GM12878 (cell line): ENCODE measurements around the gene DDX21. TPM values are rescaled to one million over a fixed set of nuclear protein-coding genes. Genes with fewer than 3 reads are reported as not detected.
"Not testable (repeated sequence)": the region's sequence is repeated elsewhere in the genome, so short reads cannot be mapped to it uniquely, and the experiment has no call there.

ENCODE experiments used
- ATAC-seq: fragments of 200-7000 bp; cut with Tn5 transposase; 3 replicates; pipeline ENCODE4 v1.9.1; 2020; ENCODE audit warnings: mild to moderate bottlenecking, moderate library complexity
- BruUV-seq: library from RNA; stranded (reverse); fragments of 400-500 nt; replicated peaks from 2 replicates; lab custom pipeline; 2021; lab: Mats Ljungman, UMichigan
- CTCF ChIA-PET: fragments of 300-600 bp; sonication (Branson Sonifier 250); formaldehyde crosslinking; extraction: SDS; loops from one replicate; lab custom pipeline; 2021; ENCODE audit warnings: inconsistent platforms; lab: Yijun Ruan, JAX
- POLR2A ChIA-PET: fragments of 350-600 bp; formaldehyde crosslinking; extraction: SDS; loops from one replicate; lab custom pipeline; 2021; ENCODE audit warnings: inconsistent platforms; lab: Charles Lee
- RAD21 ChIA-PET: fragments of 300-600 bp; sonication (Branson Sonifier 250); formaldehyde crosslinking; loops from one replicate; lab custom pipeline; 2023; ENCODE audit warnings: antibody characterized with exemption; ENCODE audit not compliant: unreplicated experiment; lab: Charles Lee
- SMC1A ChIA-PET: fragments of 300-600 bp; sonication (Branson Sonifier 250); formaldehyde crosslinking; loops from one replicate; lab custom pipeline; 2023; ENCODE audit not compliant: unreplicated experiment, uncharacterized antibody; lab: Charles Lee
- DNase-seq: peaks from one replicate; pipeline ENCODE4 v3.0.0-alpha.2; 2011; ENCODE audit warnings: low read depth, low spot score
- FAIRE-seq: peaks from 3 replicates; lab custom pipeline; 2011; peaks lifted over from hg19 to GRCh38; lab: Jason Lieb, UNC
- H2AFZ ChIP-seq: 2 replicates; pipeline ENCODE4 v1.6.0; 2011; ENCODE audit warnings: low read depth, low read length, control low read depth; ENCODE audit not compliant: control insufficient read depth
- H3K27ac ChIP-seq: 2 replicates; pipeline ENCODE4 v1.5.1; 2011; ENCODE audit warnings: control low read depth; ENCODE audit not compliant: control insufficient read depth, insufficient read depth
- H3K27me3 ChIP-seq, 2 experiments: replicated peaks in 1 of 2; 2 replicates each; pipeline versions ENCODE4 v1.6.0 to v1.6.1; 2011; ENCODE audit warnings: low read length in 1 of 2; ENCODE audit not compliant: control insufficient read depth in 2 of 2, insufficient read depth in 2 of 2
- H3K36me3 ChIP-seq, 2 experiments: 2 replicates each; pipeline ENCODE4 v1.5.1; 2011; ENCODE audit warnings: low read length in 1 of 2; ENCODE audit not compliant: control insufficient read depth in 2 of 2, insufficient read depth in 2 of 2
- H3K4me1 ChIP-seq: 2 replicates; pipeline ENCODE4 v1.6.1; 2011; ENCODE audit warnings: mild to moderate bottlenecking, low read length, moderate library complexity, mixed read lengths; ENCODE audit not compliant: control insufficient read depth, insufficient read depth
- H3K4me2 ChIP-seq: 2 replicates; pipeline ENCODE4 v1.6.0; 2011; ENCODE audit warnings: control low read depth; ENCODE audit not compliant: control insufficient read depth, insufficient read depth
- H3K4me3 ChIP-seq: fragments of 200-600 bp; sonication (generic); 2 replicates; pipeline ENCODE4 v1.5.1; 2016
- H3K79me2 ChIP-seq: 2 replicates; pipeline ENCODE4 v1.6.0; 2011; ENCODE audit warnings: low read length; ENCODE audit not compliant: control insufficient read depth, insufficient read depth
- H3K9ac ChIP-seq: 2 replicates; pipeline ENCODE4 v1.8.0; 2011; ENCODE audit warnings: low read length, control low read depth, mixed read lengths; ENCODE audit not compliant: control insufficient read depth, insufficient read depth
- H3K9me3 ChIP-seq: replicated peaks from 3 replicates; pipeline ENCODE4 v1.5.1; 2011; ENCODE audit warnings: mild to moderate bottlenecking, low read length; ENCODE audit not compliant: control insufficient read depth, insufficient read depth
- H4K20me1 ChIP-seq: 2 replicates; pipeline ENCODE4 v1.6.0; 2011; ENCODE audit not compliant: control insufficient read depth, insufficient read depth
- CHD1 ChIP-seq: IDR thresholded peaks from 2 replicates; pipeline ENCODE4 v1.6.1; 2012; ENCODE audit warnings: low read depth, low read length, improper control_type of control experiment
- CREB1 ChIP-seq: IDR thresholded peaks from 2 replicates; pipeline ENCODE4 v1.6.1; 2012; ENCODE audit warnings: low read depth, mild to moderate bottlenecking, inconsistent platforms
- EGR1 ChIP-seq, 2 experiments: IDR thresholded peaks; 1 replicate in 1 of 2; 2 replicates in 1 of 2; pipeline ENCODE4 v1.6.1; 2011 to 2012; ENCODE audit warnings: low read depth in 2 of 2, low read length in 2 of 2, borderline replicate concordance in 1 of 2, mild to moderate bottlenecking in 1 of 2, moderate library complexity in 1 of 2
- GATAD2B ChIP-seq: fragments of 450-650 bp; conservative IDR thresholded peaks from 2 replicates; pipeline ENCODE4 v1.6.1; 2017; ENCODE audit warnings: low read depth, mild to moderate bottlenecking, moderate library complexity
- HDGF ChIP-seq: fragments of 450-650 bp; IDR thresholded peaks from 2 replicates; pipeline ENCODE4 v1.6.1; 2016; ENCODE audit warnings: antibody characterized with exemption
- KDM1A ChIP-seq: fragments of 200-600 bp; sonication (generic); IDR thresholded peaks from 2 replicates; pipeline ENCODE4 v1.6.1; 2016; ENCODE audit warnings: borderline replicate concordance
- NFIC ChIP-seq: IDR thresholded peaks from 2 replicates; pipeline ENCODE4 v1.6.1; 2012; ENCODE audit warnings: low read depth, mild to moderate bottlenecking, inconsistent platforms, low read length, moderate library complexity
- RB1 ChIP-seq: fragments of 450-650 bp; formaldehyde crosslinking; IDR thresholded peaks from 2 replicates; pipeline ENCODE4 v1.6.1; 2017; ENCODE audit warnings: mild to moderate bottlenecking, borderline replicate concordance
- SIN3A ChIP-seq: IDR thresholded peaks from 2 replicates; pipeline ENCODE4 v1.6.1; 2012; ENCODE audit warnings: low read depth, low read length, improper control_type of control experiment
- SREBF1 ChIP-seq: IDR thresholded peaks from 2 replicates; pipeline ENCODE4 v1.6.1; 2012; ENCODE audit warnings: mild to moderate bottlenecking, low read length
- SUZ12 ChIP-seq: fragments of 200-600 bp; sonication (generic); IDR thresholded peaks from one replicate; pipeline ENCODE4 v1.6.1; 2018; ENCODE audit warnings: antibody characterized with exemption, mild to moderate bottlenecking; ENCODE audit not compliant: unreplicated experiment
- ZNF207 ChIP-seq: fragments of 450-650 bp; IDR thresholded peaks from 2 replicates; pipeline ENCODE4 v1.6.1; 2014; ENCODE audit warnings: antibody characterized with exemption, mild to moderate bottlenecking, borderline replicate concordance
- ZNF274 ChIP-seq: IDR thresholded peaks from one replicate; pipeline ENCODE4 v1.8.0; 2011; ENCODE audit not compliant: insufficient read length, insufficient read depth
- ZNF384 ChIP-seq: IDR thresholded peaks from 2 replicates; pipeline ENCODE4 v1.6.1; 2012; ENCODE audit warnings: low read depth, mild to moderate bottlenecking, low read length, improper control_type of control experiment, borderline replicate concordance
- ZNF622 ChIP-seq: fragments of 450-650 bp; IDR thresholded peaks from 2 replicates; pipeline ENCODE4 v1.6.1; 2017; ENCODE audit warnings: mild to moderate bottlenecking, inconsistent platforms
- WGBS: methylation state at CpG from one replicate; pipeline ENCODE4 v1.1.6; 2016; ENCODE audit warnings: low lambda C conversion rate; ENCODE audit not compliant: insufficient replicate concordance, insufficient coverage; ENCODE audit errors: missing lambda C conversion rate; 5-methylcytosine and 5-hydroxymethylcytosine counted together
- in situ Hi-C: fragments of 300-500 bp; cut with MboI; formaldehyde crosslinking; loops from 9 replicates; pipeline ENCODE4 v1.14.3; 2018; ENCODE audit warnings: mixed read lengths
- intact Hi-C: fragments of 100-400 bp; cut with micrococcal nuclease; formaldehyde crosslinking; loops from one replicate; pipeline ENCODE4 v1.14.2; 2022; ENCODE audit not compliant: unreplicated experiment
- polyA plus RNA-seq, 11 experiments: library from polyadenylated mRNA; depleted of rRNA in 4 of 11; unstranded in 6 of 11; stranded (reverse) in 5 of 11; fragments of >200 nt; fragmentation: Nextera tagmentation in 4 of 11; fragmentation: Illumina TruSeq in 1 of 11; extraction: Ambion mirVana in 4 of 11; extraction: Trizol in 1 of 11; gene quantifications; 1 replicate in 1 of 11; 2 replicates in 10 of 11; pipeline versions ENCODE4 v1.2.1 to v1.2.3, GENCODE V29; 2011 to 2016; ENCODE audit warnings: inconsistent platforms in 2 of 11, missing spikeins in 2 of 11, low read depth in 1 of 11
- total RNA-seq, 4 experiments: library from RNA; depleted of rRNA in 3 of 4; stranded (reverse); fragments of >200 nt in 3 of 4; fragmentation: Illumina TruSeq in 1 of 4; extraction: Trizol in 1 of 4; gene quantifications; 2 replicates each; pipeline versions ENCODE4 v1.2.1 to v1.2.3, GENCODE V29; 2013 to 2021
- TF ChIP-seq, protein P1 (sequence below): fragments of 450-650 bp; IDR thresholded peaks from 2 replicates; pipeline ENCODE4 v1.6.1; 2016; ENCODE audit warnings: mild to moderate bottlenecking, moderate library complexity, borderline replicate concordance

Gene DDX21
- total and polyA plus RNA-seq, 10 of the 15 experiments (the other 5 are each of a cell fraction or from before 2014, with no cell fraction given) = 41.1 to 182 (median 116) TPM

DNA sequence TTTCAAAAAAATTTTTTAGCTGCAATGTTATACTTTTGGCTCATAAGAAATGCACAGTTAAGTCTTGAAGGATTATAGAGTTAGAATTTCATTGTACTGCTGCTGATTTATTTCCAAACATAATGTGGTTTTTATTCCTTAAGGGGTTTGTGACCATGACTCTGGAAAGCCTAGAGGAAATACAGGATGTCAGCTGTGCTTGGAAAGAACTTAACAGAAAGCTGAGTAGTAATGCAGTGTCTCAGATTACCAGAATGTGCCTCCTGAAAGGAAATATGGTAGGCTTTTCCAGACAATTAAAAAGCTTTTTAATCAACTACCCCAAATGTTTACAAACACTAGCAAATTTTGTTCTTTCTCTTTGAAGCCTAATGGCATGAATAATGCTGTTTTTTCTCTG is 15.1 kb upstream of the DDX21 start:
- CTCF ChIA-PET = interaction anchor here (1.3 to 3.5 kb wide), 2 partner anchors 15 to 16 kb away, joined by 3 to 14 read pairs; partner anchors contain the start of gene DDX21
- H3K9ac ChIP-seq, H3K4me3 ChIP-seq, H3K36me3 ChIP-seq, H3K9me3 ChIP-seq, H4K20me1 ChIP-seq, DNase-seq, ATAC-seq, H3K4me2 ChIP-seq, H3K79me2 ChIP-seq, intact Hi-C loops, in situ Hi-C loops, BruUV-seq, POLR2A ChIA-PET, FAIRE-seq, H3K27me3 ChIP-seq, H2AFZ ChIP-seq, RAD21 ChIA-PET, H3K27ac ChIP-seq, H3K4me1 ChIP-seq: not testable (repeated sequence)
- SMC1A ChIA-PET = interaction anchor here (0.6 to 1.4 kb wide), 2 partner anchors 14 to 17 kb away, joined by 3 to 4 read pairs; no protein-coding TSS in a partner anchor

DNA sequence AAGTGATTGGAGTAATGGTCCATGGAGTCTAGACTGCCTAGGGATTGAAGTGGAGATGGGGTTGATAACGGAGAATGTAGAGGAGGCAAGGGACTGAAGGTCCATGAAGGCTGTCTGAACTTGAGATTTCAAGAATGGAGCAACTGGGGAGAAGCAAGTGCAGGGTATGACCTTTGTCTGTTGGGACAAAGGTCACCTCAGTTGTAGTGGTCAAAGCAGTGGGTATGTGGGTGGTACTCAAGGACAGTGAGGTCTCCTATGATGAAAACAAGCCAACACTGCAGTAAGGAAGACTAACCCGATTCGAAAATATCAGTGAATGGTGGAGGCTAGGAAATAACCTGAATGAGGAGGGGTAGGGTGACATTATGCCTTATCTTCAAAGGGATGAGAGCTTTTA is 5.4 kb upstream of the DDX21 start:
- Histone ChIP-seq H3K36me3 (peaks cover 0 to 11% of the 10 kb centered on the region in 2 experiments; a peak in 3 of 4 replicates), H4K20me1 (no peaks in the 10 kb centered on the region), H3K79me2 (peaks cover 9% of the 10 kb centered on the region), H3K4me2 (no peak overlapping the region), H3K4me1 (no peaks in the 10 kb centered on the region), H3K9ac (no peak overlapping the region), H3K9me3 (no peaks in the 10 kb centered on the region), H3K27ac (no peak overlapping the region), H2AFZ (no peak overlapping the region), H3K27me3 (no peaks in the 10 kb centered on the region), H3K4me3 (no peak overlapping the region)
- intact Hi-C loops (no loop called here), in situ Hi-C loops (no loop called here)
- ChIA-PET RAD21 (no interaction called here), POLR2A (interaction anchor here (1.5 kb wide), 2 partner anchors 17 to 35 kb away, joined by 3 to 5 read pairs; no protein-coding TSS in a partner anchor), CTCF (no interaction called here), SMC1A (no interaction called here)
- BruUV-seq = no TSS peak
- WGBS = 98% methylated on average over 3 of the region's 3 CpGs
- no peak for ATAC-seq
- no peak for DNase-seq
- FAIRE-seq = no peak
- TF ChIP-seq SREBF1 (no peak), EGR1 (IDR thresholded peaks at IDR 0.05; ENCODE audit: borderline replicate concordance in 1 of 2, low read depth in 2 of 2, low read length in 2 of 2) (no peak), CHD1 (no peak), SUZ12 (no peak), ZNF622 (no peak), NFIC (no peak), HDGF (no peak), CREB1 (no peak), ZNF384 (no peak), ZNF274 (no peak), KDM1A (no peak), SIN3A (no peak), ZNF207 (no peak), RB1 (no peak), GATAD2B (no peak)
- TF ChIP-seq, protein P1, sequence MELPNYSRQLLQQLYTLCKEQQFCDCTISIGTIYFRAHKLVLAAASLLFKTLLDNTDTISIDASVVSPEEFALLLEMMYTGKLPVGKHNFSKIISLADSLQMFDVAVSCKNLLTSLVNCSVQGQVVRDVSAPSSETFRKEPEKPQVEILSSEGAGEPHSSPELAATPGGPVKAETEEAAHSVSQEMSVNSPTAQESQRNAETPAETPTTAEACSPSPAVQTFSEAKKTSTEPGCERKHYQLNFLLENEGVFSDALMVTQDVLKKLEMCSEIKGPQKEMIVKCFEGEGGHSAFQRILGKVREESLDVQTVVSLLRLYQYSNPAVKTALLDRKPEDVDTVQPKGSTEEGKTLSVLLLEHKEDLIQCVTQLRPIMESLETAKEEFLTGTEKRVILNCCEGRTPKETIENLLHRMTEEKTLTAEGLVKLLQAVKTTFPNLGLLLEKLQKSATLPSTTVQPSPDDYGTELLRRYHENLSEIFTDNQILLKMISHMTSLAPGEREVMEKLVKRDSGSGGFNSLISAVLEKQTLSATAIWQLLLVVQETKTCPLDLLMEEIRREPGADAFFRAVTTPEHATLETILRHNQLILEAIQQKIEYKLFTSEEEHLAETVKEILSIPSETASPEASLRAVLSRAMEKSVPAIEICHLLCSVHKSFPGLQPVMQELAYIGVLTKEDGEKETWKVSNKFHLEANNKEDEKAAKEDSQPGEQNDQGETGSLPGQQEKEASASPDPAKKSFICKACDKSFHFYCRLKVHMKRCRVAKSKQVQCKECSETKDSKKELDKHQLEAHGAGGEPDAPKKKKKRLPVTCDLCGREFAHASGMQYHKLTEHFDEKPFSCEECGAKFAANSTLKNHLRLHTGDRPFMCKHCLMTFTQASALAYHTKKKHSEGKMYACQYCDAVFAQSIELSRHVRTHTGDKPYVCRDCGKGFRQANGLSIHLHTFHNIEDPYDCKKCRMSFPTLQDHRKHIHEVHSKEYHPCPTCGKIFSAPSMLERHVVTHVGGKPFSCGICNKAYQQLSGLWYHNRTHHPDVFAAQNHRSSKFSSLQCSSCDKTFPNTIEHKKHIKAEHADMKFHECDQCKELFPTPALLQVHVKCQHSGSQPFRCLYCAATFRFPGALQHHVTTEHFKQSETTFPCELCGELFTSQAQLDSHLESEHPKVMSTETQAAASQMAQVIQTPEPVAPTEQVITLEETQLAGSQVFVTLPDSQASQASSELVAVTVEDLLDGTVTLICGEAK = no peak
